Caco-2 (cell line): ENCODE measurements around the gene ACLY. TPM values are rescaled to one million over a fixed set of nuclear protein-coding genes. Genes with fewer than 3 reads are reported as not detected.
"Not testable (repeated sequence)": the region's sequence is repeated elsewhere in the genome, so short reads cannot be mapped to it uniquely, and the experiment has no call there.

Experiments
- BruUV-seq: library from RNA; stranded (reverse); fragments of 400-500 nt; replicated peaks from 2 replicates; lab custom pipeline; 2021; lab: Mats Ljungman, UMichigan
- CTCF ChIA-PET: fragments of 300-600 bp; sonication (Branson Sonifier 250); formaldehyde crosslinking; loops from one replicate; lab custom pipeline; 2022; ENCODE audit warnings: antibody characterized with exemption; lab: Charles Lee
- POLR2A ChIA-PET: fragments of 300-600 bp; sonication (Branson Sonifier 250); formaldehyde crosslinking; loops from one replicate; lab custom pipeline; 2022; ENCODE audit warnings: antibody characterized with exemption; lab: Charles Lee
- DNase-seq, 2 experiments: peaks; one replicate each; pipeline versions ENCODE4 v3.0.0 to v3.0.0-alpha.2; 2020 to 2022
- H3K27me3 ChIP-seq: replicated peaks from 2 replicates; pipeline ENCODE4 v1.6.0; 2011; ENCODE audit warnings: low read length; ENCODE audit not compliant: control insufficient read depth, insufficient read depth
- H3K36me3 ChIP-seq: 2 replicates; pipeline ENCODE4 v1.5.1; 2011; ENCODE audit warnings: low read length; ENCODE audit not compliant: control insufficient read depth, insufficient read depth
- H3K4me1 ChIP-seq: fragments of 250-450 bp; sonication (Bioruptor Pico); 2 replicates; pipeline ENCODE4 v1.5.1; 2020; ENCODE audit warnings: mild to moderate bottlenecking
- H3K4me3 ChIP-seq: 2 replicates; pipeline ENCODE4 v1.5.1; 2011; ENCODE audit warnings: low read depth, mild to moderate bottlenecking, control low read depth, low read length
- H3K9me3 ChIP-seq: fragments of 250-450 bp; sonication (Bioruptor Pico); 2 replicates; pipeline ENCODE4 v1.5.1; 2020; ENCODE audit warnings: mild to moderate bottlenecking, moderate library complexity
- H3K27ac Mint-ChIP-seq: one replicate; pipeline ENCODE4 v1.8.0; 2022; ENCODE audit warnings: mixed read lengths; ENCODE audit not compliant: unreplicated experiment
- H3K27me3 Mint-ChIP-seq: one replicate; pipeline ENCODE4 v1.8.0; 2022; ENCODE audit warnings: mixed read lengths; ENCODE audit not compliant: insufficient read depth, unreplicated experiment
- H3K36me3 Mint-ChIP-seq: one replicate; pipeline ENCODE4 v1.8.0; 2022; ENCODE audit warnings: mild to moderate bottlenecking, mixed read lengths; ENCODE audit not compliant: insufficient read depth, unreplicated experiment
- H3K4me1 Mint-ChIP-seq: one replicate; pipeline ENCODE4 v1.8.0; 2022; ENCODE audit warnings: low read depth, mixed read lengths; ENCODE audit not compliant: unreplicated experiment
- H3K4me3 Mint-ChIP-seq: one replicate; pipeline ENCODE4 v1.8.0; 2022; ENCODE audit warnings: mild to moderate bottlenecking, moderate library complexity, mixed read lengths; ENCODE audit not compliant: unreplicated experiment
- H3K9me3 Mint-ChIP-seq: one replicate; pipeline ENCODE4 v1.8.0; 2022; ENCODE audit warnings: mixed read lengths; ENCODE audit not compliant: unreplicated experiment
- intact Hi-C: fragments of 100-400 bp; cut with micrococcal nuclease; formaldehyde crosslinking; loops from one replicate; pipeline ENCODE4 v1.10.0; 2022; ENCODE audit not compliant: unreplicated experiment
- total RNA-seq: library from RNA; stranded (reverse); gene quantifications from 2 replicates; pipeline ENCODE4 v1.2.3, GENCODE V29; 2022
- TF ChIP-seq, protein P1 (sequence below), 2 experiments: fragments of 200-600 bp in 1 of 2; IDR thresholded peaks; 1 replicate in 1 of 2; 2 replicates in 1 of 2; pipeline versions ENCODE4 v1.5.1 to v1.8.0; 2011 to 2022; ENCODE audit warnings: antibody characterized with exemption in 1 of 2, control low read depth in 1 of 2, inconsistent platforms in 1 of 2, low read depth in 1 of 2, low read length in 1 of 2, mild to moderate bottlenecking in 1 of 2, moderate library complexity in 1 of 2; ENCODE audit not compliant: insufficient read depth in 1 of 2, severe bottlenecking in 1 of 2, unreplicated experiment in 1 of 2

Gene ACLY
- total RNA-seq, 1 experiment from 2014 or later: 246 TPM

- TF ChIP-seq, protein P1, sequence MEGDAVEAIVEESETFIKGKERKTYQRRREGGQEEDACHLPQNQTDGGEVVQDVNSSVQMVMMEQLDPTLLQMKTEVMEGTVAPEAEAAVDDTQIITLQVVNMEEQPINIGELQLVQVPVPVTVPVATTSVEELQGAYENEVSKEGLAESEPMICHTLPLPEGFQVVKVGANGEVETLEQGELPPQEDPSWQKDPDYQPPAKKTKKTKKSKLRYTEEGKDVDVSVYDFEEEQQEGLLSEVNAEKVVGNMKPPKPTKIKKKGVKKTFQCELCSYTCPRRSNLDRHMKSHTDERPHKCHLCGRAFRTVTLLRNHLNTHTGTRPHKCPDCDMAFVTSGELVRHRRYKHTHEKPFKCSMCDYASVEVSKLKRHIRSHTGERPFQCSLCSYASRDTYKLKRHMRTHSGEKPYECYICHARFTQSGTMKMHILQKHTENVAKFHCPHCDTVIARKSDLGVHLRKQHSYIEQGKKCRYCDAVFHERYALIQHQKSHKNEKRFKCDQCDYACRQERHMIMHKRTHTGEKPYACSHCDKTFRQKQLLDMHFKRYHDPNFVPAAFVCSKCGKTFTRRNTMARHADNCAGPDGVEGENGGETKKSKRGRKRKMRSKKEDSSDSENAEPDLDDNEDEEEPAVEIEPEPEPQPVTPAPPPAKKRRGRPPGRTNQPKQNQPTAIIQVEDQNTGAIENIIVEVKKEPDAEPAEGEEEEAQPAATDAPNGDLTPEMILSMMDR (IDR thresholded peaks at IDR 0.05; ENCODE audit: insufficient read depth in 1 of 2, low read depth in 1 of 2, low read length in 1 of 2, severe bottlenecking in 1 of 2, unreplicated experiment in 1 of 2): no peak
- no peak overlapping the region for H3K27ac Mint-ChIP-seq
- Histone ChIP-seq H3K4me3 (no peak overlapping the region; the same call in 1 of the 2 replicates), H3K27me3 (no peaks in the 10 kb centered on the region), H3K4me1 (peaks cover 10% of the 10 kb centered on the region), H3K36me3 (peaks cover 4% of the 10 kb centered on the region), H3K9me3 (no peaks in the 10 kb centered on the region)
- H3K9me3 Mint-ChIP-seq: no peaks in the 10 kb centered on the region
- peaks cover 7% of the 10 kb centered on the region for H3K4me1 Mint-ChIP-seq
- no peaks in the 10 kb centered on the region for H3K27me3 Mint-ChIP-seq
- intact Hi-C loops: no loop called here
- no peak overlapping the region for H3K4me3 Mint-ChIP-seq
- ChIA-PET POLR2A (interaction anchor here (1.0 kb wide), 1 partner anchor 67 kb away, joined by 3 read pairs; the partner anchor contains the start of gene ODAD4), CTCF (interaction anchor here (0.7 kb wide), 1 partner anchor 111 kb away, joined by 4 read pairs; no protein-coding TSS in a partner anchor)
- DNase-seq: no peak
- no TSS peak for BruUV-seq
- peaks cover 31% of the 10 kb centered on the region for H3K36me3 Mint-ChIP-seq
These were observed 55.5 kb downstream of the ACLY start for GRCh38 chr17:41863074-41863848.

DNA sequence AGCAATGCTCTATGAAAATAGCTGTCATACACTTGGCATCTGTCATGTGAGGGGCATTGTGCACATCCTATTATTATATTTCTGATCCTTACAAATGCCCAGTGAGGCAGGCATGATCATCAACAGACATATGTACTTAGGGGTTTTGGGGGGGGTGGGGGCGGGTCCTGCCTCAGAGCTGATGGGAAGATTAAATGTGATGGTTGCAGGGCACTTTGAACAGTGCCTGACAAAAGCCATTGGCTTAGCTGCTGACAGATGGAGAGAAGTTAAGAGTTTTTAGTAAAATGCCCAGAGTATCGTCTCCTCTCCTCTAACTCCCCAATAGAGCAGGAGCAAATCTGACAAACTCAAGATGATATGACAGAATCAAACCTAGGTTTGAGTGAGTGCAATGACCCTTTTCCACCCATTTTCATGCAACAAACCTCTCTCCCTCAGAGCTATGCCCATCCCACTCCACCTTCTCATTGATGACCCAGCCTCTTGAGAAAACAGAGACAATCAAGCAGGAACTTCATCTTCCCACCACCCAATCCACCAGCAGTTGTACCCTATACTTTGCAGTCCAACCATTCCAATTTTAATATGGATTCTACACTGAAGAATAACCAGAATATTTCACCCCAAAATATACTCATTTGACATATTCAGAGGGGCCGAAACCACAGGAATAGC, 58.4 kb downstream of the ACLY start:
- H3K27ac Mint-ChIP-seq: no peak overlapping the region
- TF ChIP-seq, protein P1 (IDR thresholded peaks at IDR 0.05; ENCODE audit: insufficient read depth in 1 of 2, low read depth in 1 of 2, low read length in 1 of 2, severe bottlenecking in 1 of 2, unreplicated experiment in 1 of 2): no peak
- Histone ChIP-seq H3K36me3 (no peaks in the 10 kb centered on the region; the same call in 1 of the 2 replicates), H3K9me3 (no peaks in the 10 kb centered on the region), H3K27me3 (no peaks in the 10 kb centered on the region), H3K4me3 (no peak overlapping the region), H3K4me1 (peaks cover 10% of the 10 kb centered on the region)
- peaks cover 20% of the 10 kb centered on the region for H3K36me3 Mint-ChIP-seq
- peaks cover 7% of the 10 kb centered on the region for H3K4me1 Mint-ChIP-seq
- POLR2A ChIA-PET: interaction anchor here (0.5 kb wide), 1 partner anchor 37 kb away, joined by 3 read pairs; no protein-coding TSS in a partner anchor
- no peaks in the 10 kb centered on the region for H3K9me3 Mint-ChIP-seq
- BruUV-seq: no TSS peak
- no peaks in the 10 kb centered on the region for H3K27me3 Mint-ChIP-seq
- no peak overlapping the region for H3K4me3 Mint-ChIP-seq
- intact Hi-C loops: no loop called here
- DNase-seq: no peak
- CTCF ChIA-PET: interaction anchor here (0.6 kb wide), 1 partner anchor 47 kb away, joined by 3 read pairs; no protein-coding TSS in a partner anchor

DNA sequence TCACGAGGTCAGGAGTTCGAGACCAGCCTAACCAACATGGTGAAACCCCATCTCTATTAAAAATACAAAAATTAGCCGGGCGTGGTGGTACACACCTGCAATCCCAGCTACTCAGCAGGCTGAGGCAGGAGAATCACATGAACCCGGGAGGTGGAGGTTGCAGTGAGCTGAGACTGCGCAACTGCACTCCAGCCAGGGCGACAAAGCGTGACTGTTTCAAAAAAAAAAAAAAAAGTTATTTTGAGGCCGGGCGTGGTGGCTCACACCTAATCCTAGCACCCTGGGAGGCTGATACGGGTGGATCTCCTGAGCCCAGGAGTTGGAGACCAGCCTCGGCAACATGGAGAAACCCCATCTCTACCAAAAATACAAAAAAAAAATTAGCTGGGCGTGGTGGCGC, 67.4 kb downstream of the ACLY start:
- H3K36me3 Mint-ChIP-seq: peaks cover 55% of the 10 kb centered on the region
- CTCF ChIA-PET, POLR2A ChIA-PET: not testable (repeated sequence)

More for the DNA sequence above, 67.4 kb downstream of the ACLY start:
- H3K27me3 Mint-ChIP-seq, H3K27me3 ChIP-seq, H3K4me3 ChIP-seq, H3K9me3 ChIP-seq, intact Hi-C loops, DNase-seq, H3K4me1 Mint-ChIP-seq, H3K4me3 Mint-ChIP-seq, H3K9me3 Mint-ChIP-seq, H3K36me3 ChIP-seq, H3K4me1 ChIP-seq, BruUV-seq, H3K27ac Mint-ChIP-seq: not testable (repeated sequence)
